ENCODE measurements around the gene PLAAT1.

GRCh38 chr3:193207290-193208273 lies 33.4 kb upstream of the PLAAT1 start:
- no peak for TF ChIP-seq CTCF (IDR thresholded peaks at IDR 0.05)
- TF ChIP-seq POLR2A (IDR thresholded peaks at IDR 0.05) = no peak

Data from thyroid gland (tissue), 4 donors.